SK-N-SH (cell line): Measurements from ENCODE around the gene ITGAV. TPM values are rescaled to one million over a fixed set of nuclear protein-coding genes. Genes with fewer than 3 reads are reported as not detected.

Experiments
- CTCF ChIA-PET: fragments of 300-600, 350-600 bp; formaldehyde crosslinking; extraction: SDS; loops from one replicate; lab custom pipeline; 2021; lab: Yijun Ruan, JAX
- POLR2A ChIA-PET: fragments of 350-600 bp; sonication (Branson Sonifier 250); formaldehyde crosslinking; extraction: SDS; loops from one replicate; lab custom pipeline; 2020; ENCODE audit warnings: antibody characterized with exemption, inconsistent platforms; lab: Yijun Ruan, JAX
- DNase-seq: peaks from one replicate; pipeline ENCODE4 v3.0.0; 2012
- H2AFZ ChIP-seq: fragments of 200-600 bp; sonication (generic); 2 replicates; pipeline ENCODE4 v1.8.1; 2016; ENCODE audit warnings: antibody characterized with exemption, mild to moderate bottlenecking, low read depth
- H3F3A ChIP-seq: fragments of 200-600 bp; sonication (generic); replicated peaks from 2 replicates; pipeline ENCODE3; 2016; ENCODE audit warnings: antibody characterized with exemption, mild to moderate bottlenecking; ENCODE audit not compliant: insufficient read depth
- H3K27ac ChIP-seq, 2 experiments: fragments of 200-500 bp in 1 of 2; fragments of 200-600 bp in 1 of 2; sonication (Bioruptor generic) in 1 of 2; sonication (generic), shearing (Covaris generic) in 1 of 2; 2 replicates each; pipeline versions ENCODE4 v1.5.1 to v1.6.1; 2014 to 2016; ENCODE audit warnings: low read depth in 2 of 2, inconsistent platforms in 1 of 2, low read length in 1 of 2, mild to moderate bottlenecking in 1 of 2, mixed read lengths in 1 of 2
- H3K27me3 ChIP-seq: fragments of 200-600 bp; sonication (generic), shearing (Covaris generic); 2 replicates; pipeline ENCODE4 v1.6.1; 2016; ENCODE audit warnings: mixed run types; ENCODE audit not compliant: insufficient read depth
- H3K36me3 ChIP-seq, 2 experiments: fragments of 200-500 bp in 1 of 2; fragments of 200-600 bp in 1 of 2; sonication (Bioruptor generic) in 1 of 2; sonication (generic) in 1 of 2; replicated peaks in 1 of 2; 2 replicates each; pipeline versions ENCODE3 to v1.5.1; 2014 to 2016; ENCODE audit warnings: low read length in 1 of 2, mild to moderate bottlenecking in 1 of 2; ENCODE audit not compliant: insufficient read depth in 2 of 2, control insufficient read depth in 1 of 2
- H3K4me1 ChIP-seq, 2 experiments: fragments of 200-500 bp in 1 of 2; fragments of 200-600 bp in 1 of 2; sonication (Bioruptor generic) in 1 of 2; sonication (generic), shearing (Covaris generic) in 1 of 2; 2 replicates each; pipeline versions ENCODE4 v1.5.1 to v1.6.1; 2014 to 2016; ENCODE audit warnings: low read depth in 1 of 2, low read length in 1 of 2, mixed run types in 1 of 2; ENCODE audit not compliant: insufficient read depth in 2 of 2, control insufficient read depth in 1 of 2
- H3K4me2 ChIP-seq: fragments of 200-600 bp; sonication (generic), shearing (Covaris generic); 2 replicates; pipeline ENCODE4 v1.6.1; 2017; ENCODE audit warnings: mixed run types
- H3K4me3 ChIP-seq, 2 experiments: fragments of 200-500 bp in 1 of 2; fragments of 200-600 bp in 1 of 2; sonication (Bioruptor generic) in 1 of 2; sonication (generic), shearing (Covaris generic) in 1 of 2; 2 replicates each; pipeline versions ENCODE4 v1.5.1 to v1.8.1; 2014 to 2016; ENCODE audit warnings: low read depth in 2 of 2, inconsistent platforms in 1 of 2, low read length in 1 of 2, mild to moderate bottlenecking in 1 of 2, mixed read lengths in 1 of 2, moderate library complexity in 1 of 2
- H3K79me2 ChIP-seq: fragments of 200-600 bp; sonication (generic); 2 replicates; pipeline ENCODE4 v1.8.1; 2017; ENCODE audit warnings: mild to moderate bottlenecking; ENCODE audit not compliant: insufficient read depth
- H3K9ac ChIP-seq: fragments of 200-600 bp; sonication (generic); 2 replicates; pipeline ENCODE4 v1.6.1; 2017; ENCODE audit warnings: mixed run types
- H3K9me2 ChIP-seq: fragments of 200-600 bp; sonication (generic); 2 replicates; pipeline ENCODE4 v1.6.1; 2017; ENCODE audit warnings: mixed run types
- H3K9me3 ChIP-seq: fragments of 200-600 bp; sonication (generic); 2 replicates; pipeline ENCODE4 v1.6.1; 2017; ENCODE audit warnings: mixed run types, mild to moderate bottlenecking, moderate library complexity
- H4K20me1 ChIP-seq: fragments of 200-600 bp; sonication (generic); 2 replicates; pipeline ENCODE4 v1.6.1; 2017; ENCODE audit warnings: mild to moderate bottlenecking, mixed run types; ENCODE audit not compliant: insufficient read depth
- CHD2 ChIP-seq: fragments of 150-350 bp; IDR thresholded peaks from 2 replicates; pipeline ENCODE4 v1.6.1; 2018; ENCODE audit warnings: low read length; ENCODE audit not compliant: partially characterized antibody
- EZH2phosphoT487 ChIP-seq: fragments of 200-600 bp; sonication (generic); IDR thresholded peaks from 2 replicates; pipeline ENCODE4 v1.6.1; 2017; ENCODE audit warnings: low read depth, mixed run types, mild to moderate bottlenecking, antibody characterized with exemption, moderate library complexity, borderline replicate concordance
- FOXJ3 ChIP-seq: sonication (generic); formaldehyde crosslinking; IDR thresholded peaks from 2 replicates; pipeline ENCODE4 v1.5.1; 2020; ENCODE audit warnings: mild to moderate bottlenecking, missing genetic modification reagents
- FOXM1 ChIP-seq: IDR thresholded peaks from 2 replicates; pipeline ENCODE4 v1.4.0; 2012; ENCODE audit warnings: low read depth, mild to moderate bottlenecking
- GATA2 ChIP-seq: sonication (generic); formaldehyde crosslinking; IDR thresholded peaks from 2 replicates; pipeline ENCODE4 v1.5.0; 2020; ENCODE audit warnings: mild to moderate bottlenecking, missing genetic modification reagents
- JUND ChIP-seq: IDR thresholded peaks from 2 replicates; pipeline ENCODE4 v1.4.0; 2012
- MAX ChIP-seq: IDR thresholded peaks from 2 replicates; pipeline ENCODE4 v1.4.0; 2012; ENCODE audit warnings: low read depth
- MXI1 ChIP-seq: IDR thresholded peaks from 2 replicates; pipeline ENCODE4 v1.6.1; 2012; ENCODE audit warnings: mild to moderate bottlenecking, low read depth, low read length, improper control_type of control experiment
- NRF1 ChIP-seq: IDR thresholded peaks from 2 replicates; pipeline ENCODE4 v1.6.1; 2012; ENCODE audit warnings: low read depth, mild to moderate bottlenecking, low read length
- PBX3 ChIP-seq: IDR thresholded peaks from 2 replicates; pipeline ENCODE4; 2012
- RFX5 ChIP-seq: IDR thresholded peaks from 2 replicates; pipeline ENCODE4 v1.6.1; 2012; ENCODE audit warnings: mild to moderate bottlenecking, improper control_type of control experiment, low read length
- TAF1 ChIP-seq: IDR thresholded peaks from 2 replicates; pipeline ENCODE4 v1.6.1; 2012; ENCODE audit warnings: low read depth, mild to moderate bottlenecking, low read length, moderate library complexity, borderline replicate concordance
- TEAD4 ChIP-seq: IDR thresholded peaks from 2 replicates; pipeline ENCODE4 v1.4.0; 2012; ENCODE audit warnings: mild to moderate bottlenecking, borderline replicate concordance; ENCODE audit not compliant: insufficient read depth
- WGBS: methylation state at CpG from one replicate; pipeline ENCODE4 v1.1.6; 2017; ENCODE audit warnings: low lambda C conversion rate; 5-methylcytosine and 5-hydroxymethylcytosine counted together
- polyA plus RNA-seq, 3 experiments: library from polyadenylated mRNA; depleted of rRNA; stranded (reverse); fragments of >200 nt; gene quantifications; 2 replicates each; pipeline ENCODE4 v1.2.3, GENCODE V29; 2012
- TF ChIP-seq, protein P1 (sequence below): IDR thresholded peaks from 2 replicates; pipeline ENCODE4 v1.4.0; 2012; ENCODE audit warnings: low read depth, borderline replicate concordance
- TF ChIP-seq, protein P2 (sequence below): fragments of 200-600 bp; sonication (generic); IDR thresholded peaks from 2 replicates; pipeline ENCODE4 v1.6.1; 2017; ENCODE audit warnings: antibody characterized with exemption, mild to moderate bottlenecking, moderate library complexity
- TF ChIP-seq, protein P3 (sequence below): fragments of 150-350 bp; IDR thresholded peaks from 2 replicates; pipeline ENCODE4 v1.6.1; 2017; ENCODE audit warnings: antibody characterized with exemption, low read length, low read depth, borderline replicate concordance

The ITGAV gene
- polyA plus RNA-seq, 1 of the 3 experiments (the other 2 are of a cell fraction): 24.3 TPM

- CTCF ChIA-PET: interaction anchor here (1.0 to 1.5 kb wide), 2 partner anchors 27 to 104 kb away, joined by 3 to 4 read pairs; no protein-coding TSS in a partner anchor
- POLR2A ChIA-PET: no interaction called here
- Histone ChIP-seq H3K4me1 (peaks cover 12% of the 10 kb centered on the region in 2 experiments; a peak in 3 of 4 replicates), H3K4me3 (no peak overlapping the region), H3K9ac (no peak overlapping the region), H3K9me3 (no peaks in the 10 kb centered on the region), H3K79me2 (peaks cover 91% of the 10 kb centered on the region), H2AFZ (no peak overlapping the region), H3K27ac (no peak overlapping the region), H3K4me2 (no peak overlapping the region), H3K36me3 (peaks cover 31 to 48% of the 10 kb centered on the region in 2 experiments), H3K27me3 (no peaks in the 10 kb centered on the region), H4K20me1 (no peaks in the 10 kb centered on the region), H3K9me2 (no peaks in the 10 kb centered on the region), H3F3A (peaks cover 6% of the 10 kb centered on the region)
- 96% methylated on average over 4 of the region's 6 CpGs for WGBS
- TF ChIP-seq TAF1 (no peak), GATA2 (no peak), RFX5 (no peak), NRF1 (no peak), EZH2phosphoT487 (no peak), FOXJ3 (CRISPR knock-in tag) (no peak), JUND (no peak), CHD2 (no peak), FOXM1 (no peak), MAX (no peak), MXI1 (no peak), TEAD4 (no peak), PBX3 (no peak)
- TF ChIP-seq, protein P1, sequence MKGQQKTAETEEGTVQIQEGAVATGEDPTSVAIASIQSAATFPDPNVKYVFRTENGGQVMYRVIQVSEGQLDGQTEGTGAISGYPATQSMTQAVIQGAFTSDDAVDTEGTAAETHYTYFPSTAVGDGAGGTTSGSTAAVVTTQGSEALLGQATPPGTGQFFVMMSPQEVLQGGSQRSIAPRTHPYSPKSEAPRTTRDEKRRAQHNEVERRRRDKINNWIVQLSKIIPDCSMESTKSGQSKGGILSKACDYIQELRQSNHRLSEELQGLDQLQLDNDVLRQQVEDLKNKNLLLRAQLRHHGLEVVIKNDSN: no peak
- TF ChIP-seq, protein P2, sequence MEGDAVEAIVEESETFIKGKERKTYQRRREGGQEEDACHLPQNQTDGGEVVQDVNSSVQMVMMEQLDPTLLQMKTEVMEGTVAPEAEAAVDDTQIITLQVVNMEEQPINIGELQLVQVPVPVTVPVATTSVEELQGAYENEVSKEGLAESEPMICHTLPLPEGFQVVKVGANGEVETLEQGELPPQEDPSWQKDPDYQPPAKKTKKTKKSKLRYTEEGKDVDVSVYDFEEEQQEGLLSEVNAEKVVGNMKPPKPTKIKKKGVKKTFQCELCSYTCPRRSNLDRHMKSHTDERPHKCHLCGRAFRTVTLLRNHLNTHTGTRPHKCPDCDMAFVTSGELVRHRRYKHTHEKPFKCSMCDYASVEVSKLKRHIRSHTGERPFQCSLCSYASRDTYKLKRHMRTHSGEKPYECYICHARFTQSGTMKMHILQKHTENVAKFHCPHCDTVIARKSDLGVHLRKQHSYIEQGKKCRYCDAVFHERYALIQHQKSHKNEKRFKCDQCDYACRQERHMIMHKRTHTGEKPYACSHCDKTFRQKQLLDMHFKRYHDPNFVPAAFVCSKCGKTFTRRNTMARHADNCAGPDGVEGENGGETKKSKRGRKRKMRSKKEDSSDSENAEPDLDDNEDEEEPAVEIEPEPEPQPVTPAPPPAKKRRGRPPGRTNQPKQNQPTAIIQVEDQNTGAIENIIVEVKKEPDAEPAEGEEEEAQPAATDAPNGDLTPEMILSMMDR: no peak
- TF ChIP-seq, protein P3, sequence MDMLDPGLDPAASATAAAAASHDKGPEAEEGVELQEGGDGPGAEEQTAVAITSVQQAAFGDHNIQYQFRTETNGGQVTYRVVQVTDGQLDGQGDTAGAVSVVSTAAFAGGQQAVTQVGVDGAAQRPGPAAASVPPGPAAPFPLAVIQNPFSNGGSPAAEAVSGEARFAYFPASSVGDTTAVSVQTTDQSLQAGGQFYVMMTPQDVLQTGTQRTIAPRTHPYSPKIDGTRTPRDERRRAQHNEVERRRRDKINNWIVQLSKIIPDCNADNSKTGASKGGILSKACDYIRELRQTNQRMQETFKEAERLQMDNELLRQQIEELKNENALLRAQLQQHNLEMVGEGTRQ: no peak
- DNase-seq: no peak
Measured at GRCh38 chr2:186607660-186608324, 17.9 kb downstream of the ITGAV start.
